RWPE2 (cell line): Measurements from ENCODE around the gene ZNF730.
"Not testable (repeated sequence)": the region's sequence is repeated elsewhere in the genome, so short reads cannot be mapped to it uniquely, and the experiment has no call there.

Source experiments
- ATAC-seq: fragments of 200-7000 bp; cut with Tn5 transposase; 3 replicates; pipeline ENCODE4 v1.9.1; 2021; ENCODE audit warnings: low read depth
- DNase-seq: peaks from one replicate; pipeline ENCODE4 v3.0.0-alpha.2; 2020; ENCODE audit warnings: low spot score
- H3K27ac ChIP-seq: fragments of 450-650 bp; 2 replicates; pipeline ENCODE4 v1.5.1; 2017; ENCODE audit warnings: mild to moderate bottlenecking; ENCODE audit not compliant: poor library complexity, severe bottlenecking
- H3K27me3 ChIP-seq: fragments of 250-450 bp; sonication (Bioruptor Pico); 2 replicates; pipeline ENCODE4 v1.5.1; 2021; ENCODE audit warnings: mild to moderate bottlenecking, moderate library complexity; ENCODE audit not compliant: insufficient read depth, poor library complexity, severe bottlenecking
- H3K36me3 ChIP-seq: fragments of 250-450 bp; sonication (Bioruptor Pico); 2 replicates; pipeline ENCODE4 v1.5.1; 2020; ENCODE audit warnings: low read depth, mild to moderate bottlenecking, moderate library complexity
- H3K4me1 ChIP-seq: fragments of 250-450 bp; sonication (Bioruptor Pico); 2 replicates; pipeline ENCODE4 v1.5.1; 2021; ENCODE audit warnings: mild to moderate bottlenecking, moderate library complexity; ENCODE audit not compliant: insufficient read depth, poor library complexity, severe bottlenecking
- H3K4me3 ChIP-seq: fragments of 250-450 bp; sonication (Bioruptor Pico); 2 replicates; pipeline ENCODE4 v1.5.1; 2021; ENCODE audit warnings: mild to moderate bottlenecking, moderate library complexity; ENCODE audit not compliant: severe bottlenecking
- H3K9me3 ChIP-seq: fragments of 250-450 bp; sonication (Bioruptor Pico); 2 replicates; pipeline ENCODE4 v1.5.1; 2021; ENCODE audit warnings: mild to moderate bottlenecking, moderate library complexity; ENCODE audit not compliant: severe bottlenecking
- CTCF ChIP-seq: fragments of 450-650 bp; IDR thresholded peaks from one replicate; pipeline ENCODE4 v1.5.1; 2017; ENCODE audit warnings: mild to moderate bottlenecking, moderate library complexity; ENCODE audit not compliant: poor library complexity, severe bottlenecking

ZNF730 gene

GRCh38 chr19:23116802-23117571 lies at the start of gene ZNF730:
ZNF730 (plus strand) TSS chr19:23117025; CDS start chr19:23117174, 149 bp downstream.
- H3K4me3 ChIP-seq: peak within 1 kb of the TSS; percentile 32

GRCh38 chr19:23070353-23071146 lies 46.3 kb upstream of the ZNF730 start:
- H3K36me3 ChIP-seq: no peaks in the 10 kb centered on the region
- TF ChIP-seq CTCF: no peak
- H3K4me1 ChIP-seq: no peaks in the 10 kb centered on the region
- no peak overlapping the region for H3K27ac ChIP-seq
- H3K9me3 ChIP-seq: peaks cover 6% of the 10 kb centered on the region
- H3K4me3 ChIP-seq: no peak overlapping the region
- no peaks in the 10 kb centered on the region for H3K27me3 ChIP-seq
- ATAC-seq: no peak
- DNase-seq: no peak

More at GRCh38 chr19:23116802-23117571, at the start of gene ZNF730:
- Histone ChIP-seq H3K4me1 (no peaks in the 10 kb centered on the region), H3K27ac (no peak within 1 kb of the TSS), H3K9me3 (no peaks in the 10 kb centered on the region), H3K36me3 (no peaks in the 10 kb centered on the region), H3K27me3 (no peaks in the 10 kb centered on the region)
- peak; percentile 67 for ATAC-seq
- no peak for TF ChIP-seq CTCF
- peak; percentile 39 for DNase-seq

DNA sequence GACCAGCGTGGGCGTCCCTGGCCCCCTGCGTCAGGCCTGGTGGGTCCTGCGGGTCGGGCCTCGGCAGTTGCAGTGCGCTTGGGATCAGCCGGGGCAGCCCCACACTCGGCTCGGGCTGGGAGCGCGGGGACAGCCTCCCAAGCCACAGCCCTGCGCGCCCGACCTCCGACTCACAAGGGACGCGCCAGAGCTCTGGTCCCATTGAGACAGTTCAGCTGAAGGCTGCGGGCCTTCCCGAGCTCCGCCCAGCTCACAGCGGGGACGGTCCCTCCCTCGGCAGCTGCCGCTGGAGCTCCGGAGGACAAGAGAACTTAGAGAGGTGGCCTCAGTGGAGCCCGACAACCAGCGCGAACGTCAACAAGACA lies 45.7 kb upstream of the ZNF730 start:
- DNase-seq (no peak), ATAC-seq (no peak)
- Histone ChIP-seq H3K9me3 (peaks cover 6% of the 10 kb centered on the region), H3K4me3 (no peak overlapping the region), H3K27ac (no peak overlapping the region), H3K4me1 (no peaks in the 10 kb centered on the region), H3K36me3 (no peaks in the 10 kb centered on the region), H3K27me3 (no peaks in the 10 kb centered on the region)
- no peak for TF ChIP-seq CTCF

DNA sequence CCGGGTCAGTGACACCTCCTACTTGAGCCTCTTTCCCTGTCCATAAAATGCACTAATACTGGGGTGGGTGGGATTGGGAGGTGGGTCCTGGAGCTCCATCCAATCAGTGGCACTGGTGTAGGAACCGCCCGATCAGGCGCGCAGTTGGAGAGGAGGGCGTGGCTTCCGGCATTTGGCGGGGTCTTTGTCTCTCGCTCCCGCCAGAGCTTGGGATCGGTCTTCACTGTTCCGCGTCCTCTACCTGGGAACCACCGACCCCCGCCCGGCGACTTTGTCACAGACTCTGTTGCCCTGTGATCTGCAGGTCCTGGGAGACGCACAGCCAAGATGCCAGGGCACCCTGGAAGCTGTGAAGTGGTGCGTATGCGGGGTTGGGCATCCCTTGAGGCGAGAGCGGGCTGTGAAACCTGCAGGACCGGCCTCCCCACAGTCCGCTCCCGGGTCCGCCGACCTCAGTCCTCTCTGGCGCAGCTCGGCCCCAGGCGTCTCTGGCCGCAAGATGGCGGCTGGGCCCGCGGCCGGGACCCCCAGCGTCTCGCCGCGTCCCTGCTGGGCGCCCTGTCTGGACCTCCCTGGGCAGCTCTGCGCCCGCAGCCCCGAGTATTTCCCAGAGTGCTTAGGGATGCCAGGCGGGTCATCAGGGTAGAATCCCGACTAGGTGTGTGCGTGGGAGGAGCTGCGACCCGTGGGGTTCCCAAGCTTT lies 41.6 kb upstream of the ZNF730 start:
- no peak for TF ChIP-seq CTCF
- ATAC-seq (peak; percentile 88), DNase-seq (peak; percentile 68)
- H3K4me3 ChIP-seq: peak overlapping the region; percentile 39
- H3K27ac ChIP-seq: peak overlapping the region; percentile 2
- no peaks in the 10 kb centered on the region for H3K36me3 ChIP-seq
- H3K27me3 ChIP-seq: no peaks in the 10 kb centered on the region
- H3K9me3 ChIP-seq: peaks cover 10% of the 10 kb centered on the region
- no peaks in the 10 kb centered on the region for H3K4me1 ChIP-seq

DNA sequence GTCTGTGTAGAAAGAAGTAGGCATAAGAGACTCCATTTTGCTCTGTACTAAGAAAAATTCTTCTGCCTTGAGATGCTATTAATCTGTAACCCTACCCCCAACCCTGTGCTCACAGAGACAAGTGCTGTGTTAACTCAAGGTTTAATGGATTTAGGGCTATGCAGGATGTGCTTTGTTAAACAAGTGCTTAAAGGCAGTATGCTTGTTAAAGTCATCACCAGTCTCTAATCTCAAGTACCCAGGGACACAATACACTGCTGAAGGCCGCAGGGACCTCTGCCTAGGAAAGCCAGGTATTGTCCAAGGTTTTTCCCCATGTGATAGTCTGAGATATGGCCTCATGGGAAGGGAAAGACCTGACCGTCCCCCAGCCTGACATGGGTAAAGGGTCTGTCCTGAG lies 39.0 kb upstream of the ZNF730 start:
- H3K4me1 ChIP-seq, ATAC-seq, DNase-seq, H3K27ac ChIP-seq, H3K4me3 ChIP-seq, H3K27me3 ChIP-seq, H3K9me3 ChIP-seq, H3K36me3 ChIP-seq: not testable (repeated sequence)
